Measurements from ENCODE around the gene CCM2L.

The CCM2L gene

DNA sequence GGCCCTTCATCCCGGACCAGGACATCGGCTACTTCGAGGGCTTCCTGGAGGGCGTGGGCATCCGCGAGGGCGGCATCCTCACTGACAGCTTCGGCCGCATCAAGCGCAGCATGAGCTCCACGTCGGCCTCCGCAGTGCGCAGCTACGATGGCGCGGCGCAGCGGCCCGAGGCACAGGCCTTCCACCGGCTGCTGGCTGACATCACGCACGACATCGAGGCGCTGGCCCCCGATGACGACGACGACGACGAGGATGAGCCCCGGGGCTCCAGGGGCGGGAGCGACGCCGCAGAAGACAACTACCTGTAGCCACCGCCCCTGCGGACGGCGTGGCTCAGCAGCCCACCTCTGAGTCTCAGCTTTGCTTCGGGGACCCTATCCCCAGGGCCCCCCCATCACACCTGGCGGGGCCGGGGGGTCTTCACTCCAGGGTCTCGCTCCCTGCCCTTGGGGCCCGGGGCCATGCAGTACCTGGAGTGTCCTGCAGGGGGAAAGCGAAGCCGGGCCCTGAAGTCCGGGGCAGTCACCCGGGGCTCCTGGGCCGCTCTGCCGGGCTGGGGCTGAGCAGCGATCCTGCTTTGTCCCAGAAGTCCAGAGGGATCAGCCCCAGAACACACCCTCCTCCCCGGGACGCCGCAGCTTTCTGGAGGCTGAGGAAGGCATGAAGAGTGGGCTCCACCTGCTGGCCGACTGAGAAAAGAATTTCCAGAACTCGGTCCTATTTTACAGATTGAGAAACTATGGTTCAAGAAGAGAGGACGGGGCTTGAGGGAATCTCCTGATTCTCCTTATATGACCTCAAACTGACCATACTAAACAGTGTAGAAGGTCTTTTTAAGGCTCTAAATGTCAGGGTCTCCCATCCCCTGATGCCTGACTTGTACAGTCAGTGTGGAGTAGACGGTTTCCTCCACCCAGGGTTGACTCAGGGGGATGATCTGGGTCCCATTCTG, 21.0 kb downstream of the CCM2L start:
- TF ChIP-seq, protein P1, sequence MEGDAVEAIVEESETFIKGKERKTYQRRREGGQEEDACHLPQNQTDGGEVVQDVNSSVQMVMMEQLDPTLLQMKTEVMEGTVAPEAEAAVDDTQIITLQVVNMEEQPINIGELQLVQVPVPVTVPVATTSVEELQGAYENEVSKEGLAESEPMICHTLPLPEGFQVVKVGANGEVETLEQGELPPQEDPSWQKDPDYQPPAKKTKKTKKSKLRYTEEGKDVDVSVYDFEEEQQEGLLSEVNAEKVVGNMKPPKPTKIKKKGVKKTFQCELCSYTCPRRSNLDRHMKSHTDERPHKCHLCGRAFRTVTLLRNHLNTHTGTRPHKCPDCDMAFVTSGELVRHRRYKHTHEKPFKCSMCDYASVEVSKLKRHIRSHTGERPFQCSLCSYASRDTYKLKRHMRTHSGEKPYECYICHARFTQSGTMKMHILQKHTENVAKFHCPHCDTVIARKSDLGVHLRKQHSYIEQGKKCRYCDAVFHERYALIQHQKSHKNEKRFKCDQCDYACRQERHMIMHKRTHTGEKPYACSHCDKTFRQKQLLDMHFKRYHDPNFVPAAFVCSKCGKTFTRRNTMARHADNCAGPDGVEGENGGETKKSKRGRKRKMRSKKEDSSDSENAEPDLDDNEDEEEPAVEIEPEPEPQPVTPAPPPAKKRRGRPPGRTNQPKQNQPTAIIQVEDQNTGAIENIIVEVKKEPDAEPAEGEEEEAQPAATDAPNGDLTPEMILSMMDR (IDR thresholded peaks at IDR 0.05) = peak; percentile 93

GRCh38 chr20:32033316-32033715, 23.1 kb downstream of the CCM2L start:
- TF ChIP-seq, protein P1 (IDR thresholded peaks at IDR 0.05) = no peak

DNA sequence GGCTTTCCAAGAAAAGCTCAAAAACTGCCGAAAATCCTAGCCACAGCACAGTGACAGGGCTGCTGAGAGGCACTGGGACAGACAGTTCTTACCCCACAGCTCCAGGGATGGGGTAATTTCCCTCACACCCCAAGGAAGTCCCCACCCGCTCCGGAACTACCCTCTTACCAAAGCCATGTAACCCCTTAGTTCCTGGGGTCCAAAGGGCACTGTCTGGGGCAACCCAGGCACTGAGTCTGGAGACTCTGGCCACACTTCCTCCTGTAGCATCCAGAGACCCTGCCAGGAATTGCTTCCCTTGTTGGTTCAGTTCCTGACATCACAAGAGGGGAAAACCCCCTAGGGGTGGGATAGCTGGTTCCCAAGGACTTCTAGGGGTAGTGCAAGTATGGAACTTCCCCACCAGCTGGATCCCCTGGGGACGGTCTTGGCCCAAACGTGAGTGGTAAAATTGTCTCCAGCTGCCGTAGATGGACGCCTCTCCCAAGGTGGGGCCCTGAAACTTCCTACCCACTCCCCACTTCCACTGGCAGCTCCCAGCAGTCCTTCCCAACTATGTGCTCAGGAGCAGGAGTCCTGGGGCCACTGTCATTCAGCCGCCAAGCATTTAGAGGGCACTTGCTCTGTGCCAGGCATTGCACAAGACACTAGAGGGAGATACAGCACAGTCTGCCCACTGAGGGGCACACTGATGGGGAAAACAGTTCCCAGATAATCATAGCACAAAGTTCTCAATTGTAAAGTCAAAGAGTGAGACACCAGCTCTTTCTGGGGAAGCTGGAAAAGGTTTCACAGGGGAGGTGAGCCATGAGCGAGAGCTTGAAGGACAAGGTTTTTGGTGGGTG, 24.6 kb downstream of the CCM2L start:
- TF ChIP-seq, protein P1 (IDR thresholded peaks at IDR 0.05) = no peak

DNA sequence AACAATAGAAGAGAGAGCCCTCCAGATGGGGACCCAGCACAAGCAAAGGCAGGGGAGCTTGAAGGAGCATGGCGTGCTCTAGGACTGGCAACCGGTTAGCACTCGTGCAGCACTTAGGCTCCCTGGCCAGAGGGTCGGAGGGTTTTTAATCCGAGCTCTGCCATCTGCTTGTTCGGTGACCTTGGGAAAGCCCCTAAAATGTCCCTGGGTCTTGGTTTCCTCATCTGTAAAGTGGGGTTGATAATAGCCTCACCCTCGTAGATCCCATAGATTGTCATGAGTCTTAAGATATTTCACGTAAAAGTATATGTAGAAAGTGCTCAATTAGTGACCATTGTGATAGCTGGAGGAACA, 25.2 kb downstream of the CCM2L start:
- TF ChIP-seq, protein P1 (IDR thresholded peaks at IDR 0.05) = no peak

DNA sequence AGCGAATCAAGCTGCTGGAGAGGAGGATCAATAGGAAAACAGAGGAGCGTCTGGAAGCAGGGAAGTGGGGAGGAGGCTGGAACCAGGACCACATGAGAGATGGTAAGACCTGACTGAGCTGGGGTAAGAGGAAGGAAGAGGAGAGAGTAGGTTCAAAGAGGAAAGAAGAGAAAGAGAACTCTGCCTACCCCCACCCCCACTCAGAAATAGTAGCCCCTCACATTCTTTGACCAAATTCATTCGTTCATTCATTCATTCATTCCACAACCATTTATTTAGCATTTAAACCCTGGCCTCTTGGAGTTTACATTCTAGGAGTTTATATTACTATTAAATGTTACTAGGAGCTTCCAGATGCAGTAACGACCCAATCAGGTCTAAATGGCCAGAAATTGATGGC, 26.0 kb downstream of the CCM2L start:
- TF ChIP-seq, protein P1 (IDR thresholded peaks at IDR 0.05) = no peak

GRCh38 chr20:32036716-32037485, 26.7 kb downstream of the CCM2L start:
- TF ChIP-seq, protein P1 (IDR thresholded peaks at IDR 0.05) = no peak

DNA sequence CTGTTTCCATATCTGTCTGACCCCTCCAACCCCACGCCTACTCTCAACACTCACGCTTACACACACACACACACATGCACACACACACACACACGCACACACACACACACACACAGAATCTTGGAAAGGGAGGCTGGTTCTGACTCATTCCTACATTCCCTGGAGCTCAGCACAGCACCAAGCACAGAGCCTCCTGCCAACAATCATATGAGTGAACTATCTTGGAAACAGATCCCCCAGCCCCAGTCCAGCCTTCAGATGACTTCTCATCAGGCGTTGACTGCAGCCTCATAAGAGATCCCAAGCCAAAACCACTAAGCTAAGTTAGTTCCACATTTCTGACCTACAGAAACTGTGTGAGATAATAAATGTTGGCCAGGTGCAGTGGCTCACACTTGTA, 27.7 kb downstream of the CCM2L start:
- TF ChIP-seq, protein P1 (IDR thresholded peaks at IDR 0.05) = no peak
